ENCODE results near the gene RSRC2. TPM values are rescaled to one million over a fixed set of nuclear protein-coding genes. Genes with fewer than 3 reads are reported as not detected.
A peak's percentile ranks its signal among the peaks of the same experiment; 100 is the strongest.

Gene RSRC2
- polyA plus RNA-seq, 1 experiment = 13.4 TPM

DNA sequence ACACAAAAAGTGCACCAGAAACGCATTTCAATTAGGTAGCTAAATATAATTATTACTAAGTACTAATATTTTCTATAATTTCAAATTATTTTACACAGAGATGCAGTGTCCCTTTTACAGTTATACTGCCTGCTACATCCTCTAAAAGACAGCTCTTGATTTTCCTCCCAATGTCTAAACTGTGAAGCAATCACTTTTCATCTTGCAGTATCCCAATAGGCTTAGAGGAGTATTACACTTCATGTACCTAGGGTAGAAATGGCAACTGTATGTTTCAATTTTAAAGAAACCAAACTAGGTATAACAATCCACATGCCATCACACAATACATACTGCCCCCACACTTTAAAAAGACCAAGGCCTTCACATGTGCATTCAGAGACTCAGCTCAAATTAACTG lies 7.3 kb downstream of the RSRC2 start:
- no peak for DNase-seq (ENCODE audit: low read depth)
- CTCF ChIA-PET = no interaction called here
- TF ChIP-seq, protein P1, sequence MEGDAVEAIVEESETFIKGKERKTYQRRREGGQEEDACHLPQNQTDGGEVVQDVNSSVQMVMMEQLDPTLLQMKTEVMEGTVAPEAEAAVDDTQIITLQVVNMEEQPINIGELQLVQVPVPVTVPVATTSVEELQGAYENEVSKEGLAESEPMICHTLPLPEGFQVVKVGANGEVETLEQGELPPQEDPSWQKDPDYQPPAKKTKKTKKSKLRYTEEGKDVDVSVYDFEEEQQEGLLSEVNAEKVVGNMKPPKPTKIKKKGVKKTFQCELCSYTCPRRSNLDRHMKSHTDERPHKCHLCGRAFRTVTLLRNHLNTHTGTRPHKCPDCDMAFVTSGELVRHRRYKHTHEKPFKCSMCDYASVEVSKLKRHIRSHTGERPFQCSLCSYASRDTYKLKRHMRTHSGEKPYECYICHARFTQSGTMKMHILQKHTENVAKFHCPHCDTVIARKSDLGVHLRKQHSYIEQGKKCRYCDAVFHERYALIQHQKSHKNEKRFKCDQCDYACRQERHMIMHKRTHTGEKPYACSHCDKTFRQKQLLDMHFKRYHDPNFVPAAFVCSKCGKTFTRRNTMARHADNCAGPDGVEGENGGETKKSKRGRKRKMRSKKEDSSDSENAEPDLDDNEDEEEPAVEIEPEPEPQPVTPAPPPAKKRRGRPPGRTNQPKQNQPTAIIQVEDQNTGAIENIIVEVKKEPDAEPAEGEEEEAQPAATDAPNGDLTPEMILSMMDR (IDR thresholded peaks at IDR 0.05; ENCODE audit: insufficient read depth, low read depth, low read length) = no peak
- Histone ChIP-seq H3K4me3 (ENCODE audit: low read depth, low read length) (no peak overlapping the region), H3K36me3 (ENCODE audit: control insufficient read depth, insufficient read depth, low read length) (peaks cover 27% of the 10 kb centered on the region), H3K27me3 (ENCODE audit: control insufficient read depth, insufficient read depth, low read length) (no peaks in the 10 kb centered on the region)
- POLR2A ChIA-PET = no interaction called here

DNA sequence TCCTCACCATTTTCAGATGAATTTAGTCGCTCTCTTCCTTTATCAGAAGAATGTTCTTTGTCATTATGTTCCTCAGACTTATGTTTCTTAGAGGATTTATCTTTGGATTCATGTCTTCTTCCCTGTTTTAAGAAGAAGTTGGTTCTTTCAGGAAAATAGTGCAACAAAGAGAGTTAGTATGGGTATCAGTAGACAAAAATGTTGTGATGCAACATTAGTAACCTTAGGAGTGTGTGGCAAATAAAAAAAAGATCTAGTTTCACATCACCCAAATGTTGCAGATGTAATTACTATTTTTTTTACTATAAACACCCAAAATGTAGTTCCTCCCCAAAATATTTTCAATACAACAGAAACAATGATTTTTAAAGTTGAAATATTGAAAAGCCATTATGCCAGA lies 7.8 kb downstream of the RSRC2 start:
- TF ChIP-seq, protein P1 (IDR thresholded peaks at IDR 0.05; ENCODE audit: insufficient read depth, low read depth, low read length) = no peak
- DNase-seq (ENCODE audit: low read depth) = no peak
- CTCF ChIA-PET = no interaction called here
- Histone ChIP-seq H3K36me3 (ENCODE audit: control insufficient read depth, insufficient read depth, low read length) (peaks cover 27% of the 10 kb centered on the region), H3K4me3 (ENCODE audit: low read depth, low read length) (no peak overlapping the region), H3K27me3 (ENCODE audit: control insufficient read depth, insufficient read depth, low read length) (no peaks in the 10 kb centered on the region)
- POLR2A ChIA-PET = no interaction called here

DNA sequence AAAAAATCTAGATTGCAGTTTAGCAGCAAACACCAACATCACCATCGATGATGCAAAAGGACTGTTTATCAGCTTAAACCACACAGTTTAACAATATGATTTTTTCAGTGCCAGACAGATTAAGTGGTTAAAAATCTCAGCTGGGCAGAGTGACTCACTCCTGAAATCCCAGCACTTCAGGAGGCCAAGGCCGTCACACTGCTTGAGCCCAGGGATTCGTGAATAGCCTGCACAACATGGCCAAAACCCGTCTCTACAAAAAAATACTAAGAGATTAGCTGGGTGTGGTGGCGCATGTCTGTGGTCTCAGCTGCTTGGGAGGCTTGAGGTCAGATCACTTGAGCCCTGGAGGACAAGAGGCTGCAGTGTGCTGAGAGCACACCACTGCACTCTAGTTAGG lies 8.9 kb downstream of the RSRC2 start:
- Histone ChIP-seq H3K4me3 (ENCODE audit: low read depth, low read length) (no peak overlapping the region), H3K36me3 (ENCODE audit: control insufficient read depth, insufficient read depth, low read length) (peaks cover 30% of the 10 kb centered on the region), H3K27me3 (ENCODE audit: control insufficient read depth, insufficient read depth, low read length) (no peaks in the 10 kb centered on the region)
- DNase-seq (ENCODE audit: low read depth) = peak; percentile 71
- POLR2A ChIA-PET = interaction anchor here (1.1 kb wide), 1 partner anchor 9 kb away, joined by 4 read pairs; the partner anchor contains the start of gene KNTC1
- TF ChIP-seq, protein P1 (IDR thresholded peaks at IDR 0.05; ENCODE audit: insufficient read depth, low read depth, low read length) = no peak
- CTCF ChIA-PET = interaction anchor here (0.8 to 1.9 kb wide), 2 partner anchors 17 to 119 kb away, joined by 3 to 5 read pairs; partner anchors contain the start of gene ZCCHC8

DNA sequence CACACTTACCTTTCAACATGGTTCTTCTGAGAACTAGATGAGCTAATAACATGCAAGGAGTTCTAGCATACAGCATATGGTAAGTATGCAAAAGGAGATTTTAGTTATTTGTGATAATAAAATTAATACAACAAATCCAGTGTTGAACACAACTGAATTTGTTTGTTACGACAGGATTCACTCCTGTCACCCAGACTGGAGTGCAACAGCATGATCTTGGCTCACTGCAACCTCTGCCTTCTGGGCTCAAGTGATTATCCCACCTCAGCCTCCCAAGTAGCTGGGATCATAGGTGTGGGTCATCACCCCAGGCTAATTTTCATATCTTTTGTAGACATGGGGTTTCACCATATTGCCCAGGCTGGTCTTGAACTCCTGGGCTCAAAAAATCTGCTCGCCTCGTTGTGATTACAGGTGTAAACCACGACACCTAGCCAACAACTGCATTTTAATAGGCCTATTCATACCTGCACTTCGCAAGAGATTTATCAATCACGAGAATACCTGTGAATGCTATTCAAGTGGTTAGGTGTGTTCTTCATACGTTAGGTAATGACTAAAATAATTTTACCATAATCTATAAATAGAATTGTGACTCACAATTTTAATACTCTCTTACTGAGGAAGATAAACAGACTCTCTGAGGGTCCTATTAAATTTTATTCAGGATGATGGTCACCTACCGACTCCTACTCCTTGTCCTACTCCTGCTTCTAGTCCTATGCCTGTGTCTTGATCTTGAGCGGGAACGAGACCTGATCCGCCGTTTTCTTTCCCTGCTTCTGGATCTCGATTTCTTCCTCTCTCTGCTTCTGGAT lies 10.0 kb downstream of the RSRC2 start:
- Histone ChIP-seq H3K27me3 (ENCODE audit: control insufficient read depth, insufficient read depth, low read length) (no peaks in the 10 kb centered on the region), H3K4me3 (ENCODE audit: low read depth, low read length) (no peak overlapping the region), H3K36me3 (ENCODE audit: control insufficient read depth, insufficient read depth, low read length) (peaks cover 34% of the 10 kb centered on the region)
- no peak for DNase-seq (ENCODE audit: low read depth)
- TF ChIP-seq, protein P1 (IDR thresholded peaks at IDR 0.05; ENCODE audit: insufficient read depth, low read depth, low read length) = no peak
- ChIA-PET POLR2A (no interaction called here), CTCF (interaction anchor here (1.9 kb wide), 1 partner anchor 16 kb away, joined by 5 read pairs; the partner anchor contains the start of gene ZCCHC8)

DNA sequence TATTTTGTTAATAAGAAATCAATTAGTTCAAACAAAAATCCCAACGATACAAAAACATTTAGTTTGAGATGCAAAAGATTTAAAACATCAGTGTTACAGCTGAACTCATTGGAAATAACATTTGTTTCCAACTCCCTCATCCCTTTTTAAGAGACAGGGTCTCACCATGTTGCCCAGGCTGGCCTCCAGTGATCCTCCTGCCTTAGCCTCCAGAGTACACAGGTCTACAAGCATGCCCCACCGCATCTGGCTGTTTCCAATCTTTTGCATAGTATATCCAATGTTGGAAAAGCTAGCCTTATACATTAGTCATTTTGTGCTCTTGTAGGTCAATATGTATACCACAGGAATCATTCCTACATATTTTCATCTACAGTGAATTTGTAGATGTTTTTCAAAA lies 11.5 kb downstream of the RSRC2 start:
- POLR2A ChIA-PET = interaction anchor here (0.7 kb wide), 1 partner anchor 92 kb away, joined by 4 read pairs; no protein-coding TSS in a partner anchor
- Histone ChIP-seq H3K36me3 (ENCODE audit: control insufficient read depth, insufficient read depth, low read length) (peaks cover 32% of the 10 kb centered on the region), H3K27me3 (ENCODE audit: control insufficient read depth, insufficient read depth, low read length) (no peaks in the 10 kb centered on the region), H3K4me3 (ENCODE audit: low read depth, low read length) (no peak overlapping the region)
- TF ChIP-seq, protein P1 (IDR thresholded peaks at IDR 0.05; ENCODE audit: insufficient read depth, low read depth, low read length) = no peak
- CTCF ChIA-PET = no interaction called here
- DNase-seq (ENCODE audit: low read depth) = no peak

Data from BJ (cell line).